Measurements from ENCODE around the gene CHRNB1. TPM values are rescaled to one million over a fixed set of nuclear protein-coding genes. Genes with fewer than 3 reads are reported as not detected.

The CHRNB1 gene
- total RNA-seq, 1 donor from 2014 or later: 11.8 TPM

- Mint-ChIP-seq H3K4me3 (ENCODE audit: unreplicated experiment) (no peak overlapping the region), H3K9me3 (ENCODE audit: unreplicated experiment) (no peaks in the 10 kb centered on the region), H3K27ac (ENCODE audit: unreplicated experiment) (no peak overlapping the region), H3K27me3 (ENCODE audit: unreplicated experiment) (peaks cover 6% of the 10 kb centered on the region), H3K4me1 (ENCODE audit: unreplicated experiment) (peaks cover 8% of the 10 kb centered on the region), H3K36me3 (ENCODE audit: low read depth, unreplicated experiment) (no peaks in the 10 kb centered on the region)
- no peak for DNase-seq (ENCODE audit: low spot score)
- no peak for TF ChIP-seq CTCF (IDR thresholded peaks at IDR 0.05; ENCODE audit: unreplicated experiment)
Measured at GRCh38 chr17:7432296-7432695, 12.6 kb upstream of the CHRNB1 start.

GRCh38 chr17:7435676-7436555 is 8.9 kb upstream of the CHRNB1 start:
- Mint-ChIP-seq H3K27me3 (ENCODE audit: unreplicated experiment) (peaks cover 20% of the 10 kb centered on the region), H3K4me1 (ENCODE audit: unreplicated experiment) (peaks cover 23% of the 10 kb centered on the region), H3K27ac (ENCODE audit: unreplicated experiment) (peak overlapping the region; percentile 31), H3K36me3 (ENCODE audit: low read depth, unreplicated experiment) (no peaks in the 10 kb centered on the region), H3K4me3 (ENCODE audit: unreplicated experiment) (peak overlapping the region; percentile 90), H3K9me3 (ENCODE audit: unreplicated experiment) (no peaks in the 10 kb centered on the region)
- DNase-seq (ENCODE audit: low spot score): peak; percentile 60
- TF ChIP-seq CTCF (IDR thresholded peaks at IDR 0.05; ENCODE audit: unreplicated experiment): peak; percentile 28

DNA sequence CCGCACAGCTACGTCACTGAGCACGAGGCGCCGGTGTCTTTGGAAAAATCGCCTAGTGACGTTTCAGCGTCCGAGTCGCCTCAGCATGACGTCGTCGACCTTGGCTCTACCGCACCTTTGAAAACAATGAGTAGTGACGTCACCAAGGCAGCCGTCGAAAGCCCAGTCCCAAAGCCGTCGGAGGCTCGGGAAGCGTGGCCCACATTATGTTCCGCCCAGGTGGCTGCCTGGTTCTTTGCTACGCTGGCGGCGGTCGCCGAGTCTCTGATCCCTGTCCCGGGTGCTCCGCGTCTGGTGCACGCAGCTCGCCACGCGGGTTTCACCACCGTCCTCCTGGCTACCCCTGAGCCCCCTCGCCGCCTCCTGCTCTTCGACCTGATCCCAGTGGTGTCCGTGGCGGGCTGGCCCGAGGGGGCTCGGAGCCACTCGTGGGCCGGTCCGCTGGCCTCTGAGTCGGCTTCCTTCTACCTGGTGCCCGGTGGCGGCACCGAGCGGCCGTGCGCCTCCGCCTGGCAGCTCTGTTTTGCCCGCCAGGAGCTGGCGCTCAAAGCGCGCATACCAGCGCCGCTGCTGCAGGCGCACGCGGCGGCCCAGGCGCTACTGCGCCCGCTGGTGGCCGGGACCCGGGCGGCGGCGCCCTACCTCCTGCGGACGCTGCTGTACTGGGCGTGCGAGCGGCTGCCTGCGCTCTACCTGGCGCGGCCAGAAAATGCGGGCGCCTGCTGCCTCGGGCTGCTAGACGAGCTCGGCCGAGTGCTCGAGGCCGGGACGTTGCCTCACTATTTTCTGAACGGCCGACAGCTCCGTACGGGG is 8.1 kb upstream of the CHRNB1 start:
- peak; percentile 37 for TF ChIP-seq CTCF (IDR thresholded peaks at IDR 0.05; ENCODE audit: unreplicated experiment)
- DNase-seq (ENCODE audit: low spot score): peak; percentile 87
- Mint-ChIP-seq H3K27ac (ENCODE audit: unreplicated experiment) (peak overlapping the region; percentile 30), H3K4me1 (ENCODE audit: unreplicated experiment) (peaks cover 30% of the 10 kb centered on the region), H3K27me3 (ENCODE audit: unreplicated experiment) (peaks cover 21% of the 10 kb centered on the region), H3K9me3 (ENCODE audit: unreplicated experiment) (no peaks in the 10 kb centered on the region), H3K36me3 (ENCODE audit: low read depth, unreplicated experiment) (no peaks in the 10 kb centered on the region), H3K4me3 (ENCODE audit: unreplicated experiment) (peak overlapping the region; percentile 90)

GRCh38 chr17:7437369-7437863 is 7.4 kb upstream of the CHRNB1 start:
- no peak for DNase-seq (ENCODE audit: low spot score)
- Mint-ChIP-seq H3K27me3 (ENCODE audit: unreplicated experiment) (peaks cover 24% of the 10 kb centered on the region), H3K36me3 (ENCODE audit: low read depth, unreplicated experiment) (no peaks in the 10 kb centered on the region), H3K27ac (ENCODE audit: unreplicated experiment) (peak overlapping the region; percentile 26), H3K4me3 (ENCODE audit: unreplicated experiment) (peak overlapping the region; percentile 89), H3K4me1 (ENCODE audit: unreplicated experiment) (peaks cover 35% of the 10 kb centered on the region), H3K9me3 (ENCODE audit: unreplicated experiment) (no peaks in the 10 kb centered on the region)
- no peak for TF ChIP-seq CTCF (IDR thresholded peaks at IDR 0.05; ENCODE audit: unreplicated experiment)

Measured in endothelial cell (in vitro differentiated cells).